Loucy (cell line): ENCODE results near the gene AKTIP.

ENCODE experiments used
- H2AFZ ChIP-seq: fragments of 200-600 bp; sonication (generic); 2 replicates; pipeline ENCODE4 v1.6.0; 2016; ENCODE audit warnings: antibody characterized with exemption, mild to moderate bottlenecking, low read length, moderate library complexity
- H3F3A ChIP-seq: fragments of 200-600 bp; 2 replicates; pipeline ENCODE4 v1.6.0; 2016; ENCODE audit warnings: antibody characterized with exemption, low read depth, mild to moderate bottlenecking
- H3K27me3 ChIP-seq: fragments of 200-600 bp; sonication (generic); 2 replicates; pipeline ENCODE4 v1.6.1; 2014; ENCODE audit warnings: low read length, mild to moderate bottlenecking; ENCODE audit not compliant: insufficient read depth, poor library complexity, severe bottlenecking
- H3K36me3 ChIP-seq: fragments of 200-600 bp; sonication (generic); 2 replicates; pipeline ENCODE4 v1.6.1; 2016; ENCODE audit warnings: low read length; ENCODE audit not compliant: insufficient read depth
- H3K4me1 ChIP-seq: fragments of 200-600 bp; sonication (generic); 2 replicates; pipeline ENCODE4 v1.5.1; 2014; ENCODE audit warnings: low read length, mild to moderate bottlenecking; ENCODE audit not compliant: insufficient read depth, poor library complexity, severe bottlenecking
- H3K4me2 ChIP-seq: fragments of 200-600 bp; sonication (generic); 2 replicates; pipeline ENCODE4 v1.6.0; 2014; ENCODE audit warnings: antibody characterized with exemption, low read length, low read depth, mild to moderate bottlenecking; ENCODE audit not compliant: poor library complexity, severe bottlenecking
- H3K4me3 ChIP-seq: fragments of 200-600 bp; sonication (generic); 2 replicates; pipeline ENCODE4 v1.5.1; 2014; ENCODE audit warnings: low read length, mild to moderate bottlenecking, mixed read lengths; ENCODE audit not compliant: poor library complexity, severe bottlenecking
- H3K79me2 ChIP-seq: fragments of 200-600 bp; sonication (generic); 2 replicates; pipeline ENCODE4 v1.6.1; 2014; ENCODE audit warnings: low read length; ENCODE audit not compliant: insufficient read depth
- H3K9ac ChIP-seq: fragments of 200-600 bp; sonication (generic); 2 replicates; pipeline ENCODE4 v1.6.0; 2014; ENCODE audit warnings: mild to moderate bottlenecking, low read depth, low read length, moderate library complexity; ENCODE audit not compliant: poor library complexity, severe bottlenecking
- H3K9me2 ChIP-seq: fragments of 200-600 bp; sonication (generic); replicated peaks from 2 replicates; pipeline ENCODE4 v1.6.1; 2016; ENCODE audit warnings: low read depth, low read length, mixed read lengths
- H3K9me3 ChIP-seq: fragments of 200-600 bp; sonication (generic); 2 replicates; pipeline ENCODE4 v1.6.1; 2014; ENCODE audit warnings: mild to moderate bottlenecking, antibody characterized with exemption, low read length, low read depth; ENCODE audit not compliant: insufficient read depth
- H4K20me1 ChIP-seq: fragments of 200-600 bp; sonication (generic); 2 replicates; pipeline ENCODE4 v1.6.0; 2014; ENCODE audit warnings: antibody characterized with exemption, low read length, mild to moderate bottlenecking; ENCODE audit not compliant: insufficient read depth, poor library complexity, severe bottlenecking
- CTCF ChIP-seq: fragments of 200-600 bp; sonication (generic); conservative IDR thresholded peaks from 2 replicates; pipeline ENCODE4 v1.5.1; 2014; ENCODE audit warnings: mild to moderate bottlenecking, antibody characterized with exemption, low read length
- EZH2phosphoT487 ChIP-seq: fragments of 200-600 bp; IDR thresholded peaks from 2 replicates; pipeline ENCODE4 v1.6.1; 2018; ENCODE audit warnings: antibody characterized with exemption, mild to moderate bottlenecking, moderate library complexity, borderline replicate concordance

The AKTIP gene

DNA sequence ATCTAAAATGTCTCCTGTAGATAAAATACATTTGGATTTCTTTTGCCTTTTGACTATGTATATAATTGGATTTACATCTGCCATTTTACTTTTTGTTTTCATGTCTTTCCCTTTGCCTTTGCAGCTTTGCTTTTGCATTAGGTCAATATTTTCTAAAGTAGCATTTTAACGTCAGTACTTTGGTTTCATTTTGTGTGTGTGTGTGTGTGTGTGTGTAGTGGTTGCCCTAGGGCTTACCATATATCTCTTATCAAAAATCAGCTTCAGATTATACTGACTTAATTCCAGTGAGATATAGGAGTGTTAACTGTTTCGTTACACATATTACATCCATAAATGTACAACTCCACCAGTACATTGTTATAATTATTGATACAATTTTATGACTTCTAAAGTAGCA is 26.1 kb downstream of the AKTIP start:
- no peak overlapping the region for H3K4me2 ChIP-seq
- H3K4me1 ChIP-seq, result no peaks in the 10 kb centered on the region
- no peak overlapping the region for H2AFZ ChIP-seq
- H4K20me1 ChIP-seq, result peaks cover 2% of the 10 kb centered on the region
- no peak overlapping the region for H3K9ac ChIP-seq
- H3K9me2 ChIP-seq, result no peaks in the 10 kb centered on the region
- no peak overlapping the region for H3K4me3 ChIP-seq
- TF ChIP-seq CTCF, result no peak
- TF ChIP-seq EZH2phosphoT487, result no peak
- H3F3A ChIP-seq, result no peaks in the 10 kb centered on the region
- no peaks in the 10 kb centered on the region for H3K9me3 ChIP-seq
- H3K27me3 ChIP-seq, result no peaks in the 10 kb centered on the region
- H3K36me3 ChIP-seq, result peaks cover 65% of the 10 kb centered on the region
- H3K79me2 ChIP-seq, result no peaks in the 10 kb centered on the region

DNA sequence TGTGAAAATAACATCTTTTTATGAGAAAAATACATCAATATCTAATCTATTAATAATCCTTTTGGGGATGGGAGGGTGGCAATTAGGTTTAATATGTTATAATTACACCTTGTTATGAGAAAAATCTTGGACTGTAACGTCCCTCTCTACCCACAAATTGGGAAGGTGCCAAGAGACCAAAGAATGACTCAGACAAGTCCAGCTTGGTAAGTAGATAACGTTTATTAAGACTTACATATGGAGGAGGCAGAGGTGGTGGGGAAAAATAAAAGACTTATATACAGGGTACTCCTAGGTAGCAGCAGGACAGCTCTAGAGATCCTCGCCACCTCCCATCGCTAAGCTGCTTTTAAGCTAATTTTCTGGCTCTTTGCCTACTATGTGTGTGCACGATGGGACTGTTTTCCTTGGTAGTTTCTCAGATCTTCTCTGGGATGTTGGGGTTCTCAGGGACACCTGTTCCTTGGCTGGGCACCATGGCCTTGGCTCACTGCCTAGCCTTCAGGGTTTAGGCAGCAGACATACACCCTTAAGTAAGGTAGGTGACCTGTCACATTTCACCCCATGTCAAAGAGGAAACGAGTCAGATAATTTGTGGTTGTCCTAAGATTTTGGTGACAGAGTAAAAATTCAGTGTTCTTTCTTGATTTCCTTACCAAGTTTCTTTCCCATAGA is 37.3 kb downstream of the AKTIP start:
- Histone ChIP-seq H3K4me1 (no peaks in the 10 kb centered on the region), H3K36me3 (peaks cover 54% of the 10 kb centered on the region), H4K20me1 (peaks cover 21% of the 10 kb centered on the region), H3K9me3 (no peaks in the 10 kb centered on the region), H3K4me3 (no peak overlapping the region), H2AFZ (no peak overlapping the region), H3K4me2 (no peak overlapping the region), H3K9me2 (no peaks in the 10 kb centered on the region), H3K9ac (no peak overlapping the region), H3K27me3 (no peaks in the 10 kb centered on the region), H3K79me2 (no peaks in the 10 kb centered on the region), H3F3A (no peaks in the 10 kb centered on the region)
- TF ChIP-seq CTCF (no peak), EZH2phosphoT487 (no peak)

DNA sequence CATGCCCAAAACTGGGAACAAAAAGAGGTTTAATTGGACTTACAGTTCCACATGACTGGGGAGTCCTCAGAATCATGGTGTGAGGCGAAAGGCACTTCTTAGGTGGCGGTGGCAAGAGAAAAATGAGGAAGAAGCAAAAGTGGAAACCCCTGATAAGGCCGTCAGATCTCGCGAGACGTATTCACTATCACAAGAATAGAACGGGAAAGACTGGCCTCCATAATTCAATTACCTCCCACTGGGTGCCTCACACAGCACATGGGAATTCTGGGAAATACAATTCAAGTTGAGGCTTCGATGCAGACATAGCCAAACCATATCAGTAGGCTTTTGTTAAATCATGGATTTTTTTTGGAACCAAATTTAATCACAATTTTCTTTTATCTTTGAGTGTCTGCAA is 44.4 kb downstream of the AKTIP start:
- Histone ChIP-seq H3K9ac (no peak overlapping the region), H3K4me1 (peaks cover 28% of the 10 kb centered on the region), H3K4me2 (no peak overlapping the region), H3K9me3 (no peaks in the 10 kb centered on the region), H3K27me3 (peaks cover 29% of the 10 kb centered on the region), H3K4me3 (no peak overlapping the region), H3K36me3 (peaks cover 42% of the 10 kb centered on the region), H3K9me2 (no peaks in the 10 kb centered on the region), H3K79me2 (no peaks in the 10 kb centered on the region), H3F3A (0 out of 2 replicates have a peak, but pooled peaks cover 4% of the 10 kb centered on the region), H4K20me1 (peaks cover 75% of the 10 kb centered on the region), H2AFZ (no peak overlapping the region)
- TF ChIP-seq CTCF, result no peak
- no peak for TF ChIP-seq EZH2phosphoT487
